GM20000 (cell line): ENCODE results near the gene DRC3.

Experiments
- DNase-seq: peaks from one replicate; pipeline ENCODE4 v3.0.0; 2012; ENCODE audit warnings: low spot score
- CTCF ChIP-seq: IDR thresholded peaks from 2 replicates; pipeline ENCODE4 v1.5.1; 2012; ENCODE audit warnings: mild to moderate bottlenecking, control low read depth; ENCODE audit errors: extremely low read depth, missing control alignments

Gene DRC3

GRCh38 chr17:18040261-18040858 lies 67.7 kb downstream of the DRC3 start:
- TF ChIP-seq CTCF, result no peak
- DNase-seq, result no peak

DNA sequence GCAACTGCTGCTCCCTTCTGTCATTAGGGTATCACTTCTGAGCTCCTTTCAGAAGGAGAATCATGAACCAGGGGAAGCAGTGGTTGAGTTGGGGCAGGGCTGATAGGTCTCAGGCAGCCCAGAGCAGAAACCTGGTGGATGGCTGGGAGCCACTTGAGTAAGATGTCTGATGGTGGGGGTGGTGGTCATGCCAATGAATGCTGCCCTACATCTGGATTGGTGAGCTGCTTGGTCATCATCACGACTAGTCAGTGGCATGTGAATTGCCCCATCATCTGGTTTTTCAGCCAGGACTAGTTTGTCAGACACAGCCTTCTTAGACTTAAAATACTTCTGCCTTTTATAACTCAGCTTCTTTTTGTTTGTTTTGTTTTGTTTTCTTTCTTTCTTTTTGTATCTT lies 69.1 kb downstream of the DRC3 start:
- no peak for TF ChIP-seq CTCF
- DNase-seq, result no peak

GRCh38 chr17:18042983-18043382 lies 70.3 kb downstream of the DRC3 start:
- DNase-seq, result no peak
- no peak for TF ChIP-seq CTCF

DNA sequence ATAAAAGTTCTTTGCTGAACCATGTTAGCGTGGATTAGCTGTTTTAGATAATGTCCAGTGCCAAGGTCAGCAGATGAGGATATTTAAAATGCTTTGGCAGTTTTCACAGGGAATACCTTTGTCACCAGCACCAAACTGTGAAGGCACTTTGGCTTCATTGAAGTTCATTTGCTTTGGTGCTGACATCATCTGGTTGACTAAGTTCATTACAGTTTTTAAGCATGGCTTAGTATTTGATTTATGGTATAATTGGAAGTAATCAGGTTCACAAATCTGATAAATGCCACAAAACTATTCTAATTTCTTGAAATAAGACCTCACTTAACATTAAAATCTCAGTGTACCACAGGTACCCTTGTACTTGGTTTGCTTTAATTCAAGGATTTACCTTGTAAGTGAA lies 70.8 kb downstream of the DRC3 start:
- no peak for DNase-seq
- TF ChIP-seq CTCF, result peak; percentile 5

GRCh38 chr17:18044609-18045008 lies 71.9 kb downstream of the DRC3 start:
- DNase-seq, result no peak
- TF ChIP-seq CTCF, result no peak

DNA sequence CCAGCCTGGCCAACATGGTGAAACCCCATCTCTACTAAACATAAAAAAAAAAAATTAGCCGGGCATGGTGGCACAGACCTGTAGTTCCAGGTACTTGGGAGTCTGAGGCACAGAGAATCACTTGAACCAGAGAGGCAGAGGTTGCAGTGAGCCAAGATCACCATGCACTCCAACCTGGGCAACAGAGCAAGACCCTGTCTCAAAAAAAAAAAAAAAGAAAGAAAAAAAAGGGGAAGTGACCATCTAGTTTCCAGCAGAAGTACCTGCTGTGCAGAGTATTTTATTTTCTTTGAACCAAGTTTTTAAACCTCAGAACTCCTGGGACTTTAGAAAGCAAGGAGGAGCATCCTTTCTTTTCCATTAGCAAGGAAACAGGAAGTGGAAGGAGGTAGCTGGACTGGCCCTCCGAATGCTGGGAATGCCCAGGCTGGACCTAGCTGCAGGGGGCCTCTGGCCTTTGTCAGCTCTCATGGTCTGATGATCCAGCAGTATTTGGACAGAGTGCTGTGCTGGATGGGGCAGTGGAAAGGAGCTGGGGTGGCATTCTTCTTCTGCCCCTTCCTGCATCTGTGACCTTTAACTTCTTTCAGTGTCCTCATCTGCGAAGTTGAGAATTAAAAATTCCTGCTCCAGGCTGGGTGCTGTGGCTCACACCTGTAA lies 73.2 kb downstream of the DRC3 start:
- no peak for DNase-seq
- no peak for TF ChIP-seq CTCF

DNA sequence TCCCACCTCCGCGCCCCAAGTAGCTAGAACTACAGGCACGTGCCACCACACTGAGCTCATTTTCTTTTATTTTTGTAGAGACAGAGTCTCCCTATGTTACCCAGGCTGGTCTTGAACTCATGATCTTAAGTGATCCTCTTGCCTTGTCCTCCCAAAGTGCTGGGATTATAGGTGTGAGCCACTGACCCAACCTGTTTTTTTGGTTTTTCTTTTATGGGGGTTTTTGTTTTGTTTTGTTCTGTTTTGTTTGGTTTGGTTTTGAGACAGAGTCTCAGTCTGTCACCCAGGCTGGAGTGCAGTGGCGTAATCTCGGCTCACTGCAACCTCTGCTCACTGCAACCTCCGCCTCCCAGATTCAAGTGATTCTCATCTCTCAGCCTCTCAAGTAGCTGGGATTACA lies 82.9 kb downstream of the DRC3 start:
- no peak for TF ChIP-seq CTCF
- DNase-seq, result no peak
